ENCODE results near the gene DAP.
"Not testable (repeated sequence)": the region's sequence is repeated elsewhere in the genome, so short reads cannot be mapped to it uniquely, and the experiment has no call there.

The DAP gene

GRCh38 chr5:10734832-10735523 lies 26.1 kb downstream of the DAP start:
- no peak for DNase-seq

- peak; percentile 60 for DNase-seq
Measured at GRCh38 chr5:10734037-10734709, 26.9 kb downstream of the DAP start.

- no peak for DNase-seq
Measured at GRCh38 chr5:10733426-10733825, 27.6 kb downstream of the DAP start.

DNA sequence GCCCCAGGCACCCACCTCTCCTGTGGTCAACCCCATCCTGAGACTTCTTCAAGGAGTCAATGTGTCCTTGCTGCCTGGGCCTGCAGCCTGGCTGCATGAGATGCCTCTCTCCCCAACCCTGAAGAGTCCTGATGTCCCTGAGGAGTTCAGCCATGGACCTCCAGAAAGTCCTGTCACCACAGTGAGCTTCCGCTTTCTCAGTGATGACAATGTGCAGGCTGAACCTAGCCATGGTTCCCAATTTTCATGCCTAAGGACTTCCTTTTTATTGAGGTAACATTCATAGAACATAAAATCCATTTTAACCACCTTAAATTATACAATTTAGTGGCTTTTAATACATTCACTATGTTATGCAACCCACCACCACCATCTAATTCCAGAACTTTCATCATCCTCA lies 29.1 kb downstream of the DAP start:
- DNase-seq, result no peak

GRCh38 chr5:10730043-10730351 lies 31.0 kb downstream of the DAP start:
- no peak for DNase-seq

GRCh38 chr5:10729320-10730042 lies 31.6 kb downstream of the DAP start:
- no peak for DNase-seq

- no peak for DNase-seq
Measured at GRCh38 chr5:10728679-10729078, 32.4 kb downstream of the DAP start.

DNA sequence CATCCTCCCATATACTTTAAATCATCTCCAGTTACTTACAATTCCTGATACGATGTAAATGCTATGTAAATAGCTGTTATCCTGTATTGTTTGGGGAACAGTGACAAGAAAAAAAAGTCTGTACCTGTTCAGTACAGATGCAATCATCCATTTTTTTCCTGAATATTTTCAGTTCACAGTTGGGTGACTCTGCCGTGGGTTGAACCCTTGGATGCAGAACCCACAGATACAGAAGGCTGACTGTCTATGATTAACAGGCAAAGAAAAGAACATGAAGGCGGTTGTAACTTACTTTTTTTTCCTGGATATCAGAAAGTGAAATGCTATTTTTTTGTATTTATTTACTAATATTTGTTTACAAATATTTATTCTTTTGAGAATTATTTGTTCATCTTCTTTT lies 33.2 kb downstream of the DAP start:
- DNase-seq, result no peak

- no peak for DNase-seq
Measured at GRCh38 chr5:10726913-10727517, 34.0 kb downstream of the DAP start.

- DNase-seq, result no peak
Measured at GRCh38 chr5:10726179-10726912, 34.7 kb downstream of the DAP start.

DNA sequence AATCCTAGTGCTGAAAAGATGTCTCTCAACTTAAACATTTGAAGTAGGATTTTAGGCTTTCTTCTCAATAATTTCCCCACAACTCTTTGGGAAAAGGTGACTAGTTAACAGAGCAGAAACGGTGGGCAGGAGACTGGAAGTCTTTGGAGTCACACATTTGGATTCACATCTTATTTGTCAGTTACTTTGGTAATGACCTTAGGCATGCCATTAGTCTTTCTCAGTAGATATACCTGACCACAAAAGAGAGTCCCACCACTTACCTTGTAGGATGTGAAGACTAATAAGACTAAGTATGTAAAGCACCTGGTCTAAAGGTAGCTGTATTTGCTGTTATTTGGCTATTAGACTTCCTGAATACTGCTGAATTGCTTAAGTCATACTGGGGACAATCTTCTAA lies 35.4 kb downstream of the DAP start:
- no peak for DNase-seq

GRCh38 chr5:10724781-10725507 lies 36.1 kb downstream of the DAP start:
- DNase-seq, result no peak

DNA sequence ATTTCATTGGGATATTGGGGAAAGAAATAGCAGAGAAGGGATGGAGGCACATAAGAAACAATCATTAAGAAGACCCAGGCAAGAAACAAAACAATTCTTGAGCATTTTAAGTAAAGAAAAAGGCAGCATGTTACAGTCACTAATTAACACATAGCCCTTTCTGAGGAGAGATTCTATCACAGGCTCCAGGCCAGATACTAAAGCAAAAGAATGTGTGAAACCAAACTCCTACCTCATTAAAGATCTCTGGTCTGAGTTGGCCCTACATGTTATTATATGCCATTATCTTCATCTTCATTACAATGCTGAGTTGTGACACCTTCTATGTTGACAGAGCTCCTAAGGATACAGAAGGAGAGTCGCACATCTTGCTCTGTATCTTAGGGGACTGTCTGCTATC lies 37.5 kb downstream of the DAP start:
- DNase-seq, result no peak

DNA sequence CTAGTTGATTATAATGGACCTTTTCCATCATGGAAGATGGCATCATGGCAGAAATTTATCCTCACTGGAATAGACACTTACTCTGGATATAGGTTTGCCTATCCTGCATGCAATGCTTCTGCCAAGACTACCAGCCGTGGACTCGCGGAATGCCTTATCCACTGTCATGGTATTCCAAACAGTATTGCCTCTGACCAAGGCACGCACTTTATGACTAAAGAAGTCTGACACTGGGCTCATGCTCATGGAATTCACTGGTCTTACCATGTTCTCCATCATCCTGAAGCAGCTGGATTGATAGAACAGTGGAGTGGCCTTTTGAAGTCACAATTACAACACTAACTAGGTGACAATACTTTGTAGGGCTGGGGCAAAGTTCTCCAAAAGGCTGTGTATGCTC lies 40.3 kb downstream of the DAP start:
- not testable (repeated sequence) for DNase-seq

DNA sequence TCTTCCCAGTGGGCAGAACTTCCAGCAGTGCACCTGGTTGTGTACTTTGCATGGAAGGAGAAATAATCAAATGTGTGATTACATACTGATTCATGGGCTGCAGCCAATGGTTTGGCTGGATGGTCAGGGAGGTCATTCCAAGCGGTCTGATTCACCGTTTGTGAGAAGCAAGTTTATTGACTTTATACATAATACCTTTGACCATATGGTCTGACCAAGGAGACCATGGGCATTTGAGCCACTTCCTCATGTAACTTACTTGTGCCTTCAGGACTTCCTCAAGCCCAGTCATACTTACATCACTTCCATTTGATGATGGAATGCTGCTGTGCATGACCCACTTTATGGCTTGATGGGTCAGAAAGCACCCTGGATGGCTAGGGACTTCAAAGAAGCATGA lies 41.1 kb downstream of the DAP start:
- DNase-seq, result no peak

DNA sequence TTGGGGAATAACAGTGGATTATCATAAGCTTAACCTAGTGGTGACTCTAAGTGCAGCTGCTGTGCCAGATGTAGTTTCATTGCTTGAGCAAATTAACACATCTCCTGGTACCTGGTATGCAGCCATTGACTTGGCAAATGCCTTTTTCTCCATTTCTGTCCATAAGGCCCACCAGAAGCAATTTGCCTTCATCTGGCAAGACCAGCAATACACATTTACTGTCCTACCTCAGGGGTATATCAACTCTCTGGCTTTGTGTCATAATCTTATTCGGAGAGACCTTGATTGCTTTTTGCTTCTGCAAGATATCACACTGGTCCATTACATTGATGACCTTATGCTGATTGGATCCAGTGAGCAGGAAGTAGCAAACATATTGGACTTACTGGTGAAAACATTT lies 42.4 kb downstream of the DAP start:
- not testable (repeated sequence) for DNase-seq

GRCh38 chr5:10716825-10717224 lies 44.2 kb downstream of the DAP start:
- not testable (repeated sequence) for DNase-seq

- DNase-seq, result no peak
Measured at GRCh38 chr5:10715605-10716290, 45.3 kb downstream of the DAP start.

GRCh38 chr5:10712574-10713366 lies 48.3 kb downstream of the DAP start:
- DNase-seq, result no peak

DNA sequence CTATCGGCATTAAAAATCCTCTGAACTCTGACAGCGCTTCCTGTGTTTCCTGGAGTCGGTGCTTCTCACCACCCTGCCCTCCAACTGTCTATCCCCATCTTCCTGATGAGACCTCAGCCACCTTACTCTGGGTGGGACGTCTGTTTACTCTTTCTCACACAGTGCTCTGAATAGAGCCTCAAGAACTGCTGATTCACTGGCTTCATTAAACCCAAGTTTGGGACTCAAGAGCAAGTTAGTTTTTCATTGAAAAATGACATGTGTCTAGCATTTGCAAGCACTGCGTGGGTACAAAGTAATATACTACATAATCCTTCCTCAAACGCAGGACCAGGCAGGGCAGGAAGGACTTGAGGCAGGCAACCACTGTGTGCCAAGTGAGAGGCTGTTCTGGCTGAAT lies 49.5 kb downstream of the DAP start:
- no peak for DNase-seq
